ENCODE measurements around the gene PRSS57. TPM values are rescaled to one million over a fixed set of nuclear protein-coding genes. Genes with fewer than 3 reads are reported as not detected.
A peak's percentile ranks its signal among the peaks of the same experiment; 100 is the strongest.

PRSS57 gene
- total and polyA plus RNA-seq, 2 of the 8 experiments (the other 6 are each of a cell fraction or from before 2014, with no cell fraction given), result not detected

DNA sequence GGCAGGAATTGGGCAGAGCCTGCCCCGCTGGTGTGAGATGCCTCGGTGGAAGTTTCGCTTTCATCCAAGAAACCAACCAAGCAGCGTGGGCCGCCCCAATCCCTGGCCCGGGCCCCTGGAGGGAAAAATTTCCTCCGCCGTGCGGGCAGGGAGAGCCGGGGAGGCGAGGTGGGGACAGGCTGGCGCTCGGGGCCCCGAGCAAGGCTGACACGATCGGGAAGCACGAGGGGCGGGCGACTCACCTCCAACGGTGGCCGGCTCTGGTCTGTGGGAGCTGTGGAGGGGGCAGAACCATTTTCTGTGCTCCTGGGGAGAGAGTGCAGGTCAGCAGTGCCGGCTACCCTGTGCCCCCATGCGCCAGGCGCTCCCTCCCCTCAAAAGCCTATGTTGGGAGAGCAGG is 43.3 kb downstream of the PRSS57 start:
- Histone ChIP-seq H2BK5ac (ENCODE audit: low read depth, low read length) (no peak overlapping the region), H3K23ac (ENCODE audit: insufficient read length) (no peak overlapping the region), H3K4me3 (ENCODE audit: extremely low read depth in 1 of 4, insufficient read depth in 2 of 4, low read depth in 3 of 4, low read length in 4 of 4) (no peak overlapping the region), H2BK120ac (replicated peaks; ENCODE audit: low read depth, low read length) (no peak overlapping the region), H3K9ac (replicated peaks in 1 of 4; ENCODE audit: extremely low read depth in 1 of 4, low read depth in 3 of 4, low read length in 3 of 4) (no peak overlapping the region), H2BK15ac (ENCODE audit: low read length) (no peak overlapping the region), H3K14ac (ENCODE audit: insufficient read length) (no peak overlapping the region), H4K5ac (ENCODE audit: insufficient read length, low read depth, low read length) (no peak overlapping the region), H2BK20ac (ENCODE audit: low read length) (no peak overlapping the region), H2AK5ac (ENCODE audit: low read depth, low read length) (no peak overlapping the region), H2BK12ac (ENCODE audit: low read depth, low read length) (no peak overlapping the region), H3K79me2 (ENCODE audit: control insufficient read depth in 1 of 2, insufficient read depth in 2 of 2, low read length in 2 of 2) (peaks cover 14 to 48% of the 10 kb centered on the region in 2 experiments), H4K20me1 (replicated peaks in 1 of 2; ENCODE audit: control insufficient read depth in 1 of 2, insufficient read depth in 2 of 2, low read length in 2 of 2) (peaks cover 29 to 34% of the 10 kb centered on the region in 2 experiments), H3K56ac (replicated peaks; ENCODE audit: insufficient read length, low read depth, low read length) (no peak overlapping the region), H2AFZ (ENCODE audit: low read length) (no peak overlapping the region), H3K4me1 (replicated peaks in 1 of 4; ENCODE audit: control insufficient read depth in 3 of 4, insufficient read depth in 4 of 4, low read length in 3 of 4) (no peaks in the 10 kb centered on the region), H3K4me2 (ENCODE audit: insufficient read depth in 1 of 2, low read depth in 2 of 2, low read length in 2 of 2) (no peak overlapping the region), H4K8ac (ENCODE audit: extremely low read depth, insufficient read depth, low read length) (peak overlapping the region; percentile 62; the same call in 1 of the 2 replicates), H4K91ac (replicated peaks; ENCODE audit: insufficient read length, low read length) (no peak overlapping the region), H3K4ac (replicated peaks; ENCODE audit: insufficient read length, low read depth, low read length) (no peak overlapping the region), H3K79me1 (ENCODE audit: low read depth, low read length) (peaks cover 14% of the 10 kb centered on the region), H3K36me3 (ENCODE audit: control insufficient read depth in 2 of 4, insufficient read depth in 4 of 4, low read length in 3 of 4) (peaks cover 2 to 54% (median 17%) of the 10 kb centered on the region in 4 experiments; a peak in 6 of 8 replicates), H3K27me3 (replicated peaks in 1 of 4; ENCODE audit: control insufficient read depth in 3 of 4, extremely low read depth in 1 of 4, insufficient read depth in 3 of 4, low read length in 3 of 4) (no peaks in the 10 kb centered on the region), H3K23me2 (ENCODE audit: low read depth, low read length) (no peaks in the 10 kb centered on the region), H3K27ac (ENCODE audit: low read depth, low read length) (no peak overlapping the region), H3K18ac (ENCODE audit: extremely low read depth, low read length) (no peak overlapping the region), H3K9me3 (ENCODE audit: insufficient read depth in 2 of 2, low read depth in 1 of 2, low read length in 1 of 2) (no peaks in the 10 kb centered on the region)
- FAIRE-seq (no peak), DNase-seq (ENCODE audit: low read depth in 1 of 2, low spot score in 2 of 2) (no peak)
- ChIA-PET POLR2A (ENCODE audit: partially characterized antibody) (interaction anchor here (1.3 kb wide), 1 partner anchor 28 kb away, joined by 3 read pairs; no protein-coding TSS in a partner anchor), CTCF (ENCODE audit: partially characterized antibody) (no interaction called here)
- 80% methylated on average over 13 of the region's 24 CpGs; no CpG with 5 or more reads in 1 of the 2 experiments for WGBS, 2 experiments (ENCODE audit: extremely low coverage in 1 of 2, insufficient coverage in 1 of 2, insufficient read length in 1 of 2, insufficient replicate concordance in 2 of 2, low coverage in 1 of 2, low lambda C conversion rate in 2 of 2, missing lambda C conversion rate in 1 of 2)
- TF ChIP-seq PHF8 (conservative IDR thresholded peaks at IDR 0.05; ENCODE audit: low read depth, low read length), result no peak
- no peak for TF ChIP-seq RNF2 (IDR thresholded peaks at IDR 0.05; ENCODE audit: borderline replicate concordance, low read depth, low read length, missing control alignments, poor library complexity, severe bottlenecking)
- TF ChIP-seq CTBP2 (IDR thresholded peaks at IDR 0.05; ENCODE audit: borderline replicate concordance, insufficient read depth, insufficient read length, low read length), result no peak
- TF ChIP-seq NANOG (IDR thresholded peaks at IDR 0.05; ENCODE audit: insufficient read depth, low read depth, low read length, poor library complexity, severe bottlenecking), result no peak
- TF ChIP-seq JUND (IDR thresholded peaks at IDR 0.05; ENCODE audit: low read length), result no peak
- TF ChIP-seq KDM4A (IDR thresholded peaks at IDR 0.05; ENCODE audit: low read depth, low read length, severe bottlenecking), result no peak
- no peak for TF ChIP-seq SP2 (IDR thresholded peaks at IDR 0.05; ENCODE audit: low read length)
- TF ChIP-seq SRF (IDR thresholded peaks at IDR 0.05; ENCODE audit: low read depth, low read length), result no peak
- TF ChIP-seq SIX5 (IDR thresholded peaks at IDR 0.05; ENCODE audit: low read depth, low read length), result no peak
- TF ChIP-seq RBBP5 (IDR thresholded peaks at IDR 0.05; ENCODE audit: borderline replicate concordance, low read depth, low read length), result no peak
- no peak for TF ChIP-seq ASH2L (IDR thresholded peaks at IDR 0.05; ENCODE audit: low read length)

Measured in H1 (cell line).